CD14-positive monocyte (primary cell): ENCODE results near the gene SLC22A13. TPM values are rescaled to one million over a fixed set of nuclear protein-coding genes. Genes with fewer than 3 reads are reported as not detected.

ENCODE experiments used
- DNase-seq, 3 donors: peaks; one replicate each; pipeline ENCODE4 v3.0.0-alpha.2; 2011 to 2022
- H2AFZ ChIP-seq: 2 replicates; pipeline ENCODE4 v1.6.0; 2012; ENCODE audit warnings: mild to moderate bottlenecking, low read depth, low read length, inconsistent platforms; ENCODE audit not compliant: insufficient read depth, poor library complexity, severe bottlenecking
- H3K27ac ChIP-seq, 2 donors: 1 replicate in 1 of 2; 2 replicates in 1 of 2; pipeline ENCODE4 v1.5.1; 2012 to 2013; ENCODE audit warnings: low read length in 2 of 2, control low read depth in 1 of 2, inconsistent platforms in 1 of 2, low read depth in 1 of 2, mild to moderate bottlenecking in 1 of 2
- H3K27me3 ChIP-seq, 2 donors: one replicate each; pipeline versions ENCODE4 v1.6.0 to v1.6.1; 2011 to 2013; ENCODE audit warnings: low read length in 2 of 2; ENCODE audit not compliant: control insufficient read depth in 2 of 2, insufficient read depth in 2 of 2
- H3K36me3 ChIP-seq, 2 donors: replicated peaks in 1 of 2; 1 replicate in 1 of 2; 2 replicates in 1 of 2; pipeline versions ENCODE4 v1.5.1 to v1.6.1; 2012 to 2013; ENCODE audit warnings: low read length in 2 of 2, control low read depth in 1 of 2, inconsistent platforms in 1 of 2, mild to moderate bottlenecking in 1 of 2; ENCODE audit not compliant: insufficient read depth in 2 of 2, control insufficient read depth in 1 of 2
- H3K4me1 ChIP-seq, 2 donors: 1 replicate in 1 of 2; 2 replicates in 1 of 2; pipeline versions ENCODE4 v1.5.1 to v1.6.1; 2012 to 2013; ENCODE audit warnings: low read length in 2 of 2, control low read depth in 1 of 2, inconsistent platforms in 1 of 2, mild to moderate bottlenecking in 1 of 2, moderate library complexity in 1 of 2; ENCODE audit not compliant: insufficient read depth in 2 of 2, control insufficient read depth in 1 of 2
- H3K4me2 ChIP-seq: replicated peaks from 2 replicates; pipeline ENCODE3; 2012; ENCODE audit warnings: low read length, moderate library complexity, mild to moderate bottlenecking; ENCODE audit not compliant: poor library complexity, severe bottlenecking; ENCODE audit errors: extremely low read depth
- H3K4me3 ChIP-seq, 3 experiments: fragments of 200-600 bp in 1 of 3; sonication (generic) in 1 of 3; replicated peaks in 1 of 3; 1 replicate in 2 of 3; 2 replicates in 1 of 3; pipeline ENCODE4 v1.5.1; 2011 to 2013; ENCODE audit warnings: low read length in 3 of 3, mild to moderate bottlenecking in 3 of 3, control low read depth in 2 of 3, low read depth in 2 of 3, inconsistent platforms in 1 of 3, moderate library complexity in 1 of 3
- H3K79me2 ChIP-seq: 2 replicates; pipeline ENCODE4 v1.6.0; 2012; ENCODE audit warnings: mild to moderate bottlenecking, control low read depth, inconsistent platforms, low read length, moderate library complexity; ENCODE audit not compliant: insufficient read depth
- H3K9ac ChIP-seq: 2 replicates; pipeline ENCODE4 v1.6.0; 2017; ENCODE audit warnings: low read length, mild to moderate bottlenecking; ENCODE audit not compliant: insufficient read depth, poor library complexity, severe bottlenecking
- H3K9me3 ChIP-seq, 2 donors: replicated peaks in 1 of 2; 1 replicate in 1 of 2; 2 replicates in 1 of 2; pipeline versions ENCODE4 v1.5.1 to v1.6.1; 2012 to 2013; ENCODE audit warnings: low read length in 2 of 2, control low read depth in 1 of 2; ENCODE audit not compliant: control insufficient read depth in 1 of 2, insufficient read depth in 1 of 2
- H4K20me1 ChIP-seq: 2 replicates; pipeline ENCODE4 v1.6.0; 2012; ENCODE audit warnings: mild to moderate bottlenecking, low read length, control low read depth, moderate library complexity; ENCODE audit not compliant: insufficient read depth
- H3K27ac Mint-ChIP-seq, 7 donors: one replicate each; pipeline ENCODE4 v1.8.0; 2020; ENCODE audit warnings: mild to moderate bottlenecking in 7 of 7, mixed read lengths in 7 of 7, moderate library complexity in 6 of 7, inconsistent platforms in 2 of 7
- H3K27me3 Mint-ChIP-seq, 3 donors: one replicate each; pipeline ENCODE4 v1.8.0; 2021 to 2022; ENCODE audit warnings: low read depth in 3 of 3, mild to moderate bottlenecking in 3 of 3, mixed read lengths in 3 of 3, moderate library complexity in 3 of 3, inconsistent platforms in 1 of 3
- H3K36me3 Mint-ChIP-seq, 2 donors: one replicate each; pipeline ENCODE4 v1.8.0; 2020; ENCODE audit warnings: mixed read lengths in 2 of 2, inconsistent platforms in 1 of 2, mild to moderate bottlenecking in 1 of 2
- H3K4me1 Mint-ChIP-seq: one replicate; pipeline ENCODE4 v1.8.0; 2020; ENCODE audit warnings: mild to moderate bottlenecking, mixed read lengths
- H3K4me3 Mint-ChIP-seq, 2 donors: one replicate each; pipeline ENCODE4 v1.8.0; 2020; ENCODE audit warnings: mild to moderate bottlenecking in 2 of 2, mixed read lengths in 2 of 2, moderate library complexity in 1 of 2
- H3K9me3 Mint-ChIP-seq, 7 donors: one replicate each; pipeline ENCODE4 v1.8.0; 2020 to 2022; ENCODE audit warnings: mixed read lengths in 7 of 7, mild to moderate bottlenecking in 6 of 7, moderate library complexity in 6 of 7, inconsistent platforms in 2 of 7
- WGBS: methylation state at CpG from one replicate; pipeline ENCODE4 v1.1.5; 2013; ENCODE audit warnings: missing lambda C conversion rate; ENCODE audit not compliant: insufficient coverage; 5-methylcytosine and 5-hydroxymethylcytosine counted together
- intact Hi-C, 2 donors: fragments of 100-400 bp; cut with micrococcal nuclease; formaldehyde crosslinking; loops; one replicate each; pipeline versions ENCODE4 v1.15.0 to v1.15.1; 2023
- polyA plus RNA-seq, 3 donors: library from polyadenylated mRNA; depleted of rRNA in 1 of 3; unstranded in 2 of 3; stranded (reverse) in 1 of 3; fragments of 300-500 nt in 2 of 3; fragments of >200 nt in 1 of 3; fragmentation: Illumina TruSeq in 2 of 3; gene quantifications; 1 replicate in 2 of 3; 2 replicates in 1 of 3; pipeline ENCODE4 v1.2.3, GENCODE V29; 2012 to 2021
- TF ChIP-seq, protein P1 (sequence below): fragments of 200-600 bp; IDR thresholded peaks from one replicate; pipeline ENCODE4 v1.8.0; 2022; ENCODE audit warnings: antibody characterized with exemption, mild to moderate bottlenecking

The SLC22A13 gene
- polyA plus RNA-seq, 3 donors, result 0.19 TPM; not detected in 2

DNA sequence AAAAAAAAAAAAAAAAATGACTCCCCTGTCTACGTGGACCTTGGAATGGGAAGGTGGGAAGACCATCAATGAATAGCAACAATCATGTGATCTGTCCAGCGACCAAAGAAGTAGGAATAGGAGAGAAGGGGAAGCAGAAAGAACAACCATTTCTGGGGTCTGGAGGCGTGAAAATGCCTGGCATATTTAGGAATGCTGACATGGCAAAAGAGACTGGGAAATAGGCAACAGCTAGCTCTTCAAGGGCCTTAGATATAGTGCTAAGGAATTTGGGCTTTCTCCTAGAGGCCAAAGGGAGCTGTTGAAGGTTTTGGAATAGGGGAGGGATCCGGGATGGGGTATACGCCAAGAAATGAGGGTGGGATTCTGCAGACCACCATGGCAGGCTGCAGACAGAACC, 5.9 kb downstream of the SLC22A13 start:
- Histone ChIP-seq H4K20me1 (no peaks in the 10 kb centered on the region), H3K9me3 (no peaks in the 10 kb centered on the region), H3K4me3 (no peak overlapping the region), H3K27me3 (no peaks in the 10 kb centered on the region), H3K4me1 (peaks cover 19 to 20% of the 10 kb centered on the region in 2 donors), H3K9ac (no peak overlapping the region), H3K36me3 (no peaks in the 10 kb centered on the region), H3K4me2 (no peak overlapping the region), H2AFZ (no peak overlapping the region), H3K79me2 (no peaks in the 10 kb centered on the region), H3K27ac (no peak overlapping the region)
- WGBS, result 100% methylated on average over 3 of the region's 5 CpGs
- intact Hi-C loops, result no loop called here
- H3K4me1 Mint-ChIP-seq, result peaks cover 19% of the 10 kb centered on the region
- H3K27ac Mint-ChIP-seq, result no peak overlapping the region
- no peaks in the 10 kb centered on the region for H3K9me3 Mint-ChIP-seq
- DNase-seq, result no peak
- no peak overlapping the region for H3K4me3 Mint-ChIP-seq
- peaks cover 0 to under 1% of the 10 kb centered on the region in 2 donors for H3K36me3 Mint-ChIP-seq
- TF ChIP-seq, protein P1, sequence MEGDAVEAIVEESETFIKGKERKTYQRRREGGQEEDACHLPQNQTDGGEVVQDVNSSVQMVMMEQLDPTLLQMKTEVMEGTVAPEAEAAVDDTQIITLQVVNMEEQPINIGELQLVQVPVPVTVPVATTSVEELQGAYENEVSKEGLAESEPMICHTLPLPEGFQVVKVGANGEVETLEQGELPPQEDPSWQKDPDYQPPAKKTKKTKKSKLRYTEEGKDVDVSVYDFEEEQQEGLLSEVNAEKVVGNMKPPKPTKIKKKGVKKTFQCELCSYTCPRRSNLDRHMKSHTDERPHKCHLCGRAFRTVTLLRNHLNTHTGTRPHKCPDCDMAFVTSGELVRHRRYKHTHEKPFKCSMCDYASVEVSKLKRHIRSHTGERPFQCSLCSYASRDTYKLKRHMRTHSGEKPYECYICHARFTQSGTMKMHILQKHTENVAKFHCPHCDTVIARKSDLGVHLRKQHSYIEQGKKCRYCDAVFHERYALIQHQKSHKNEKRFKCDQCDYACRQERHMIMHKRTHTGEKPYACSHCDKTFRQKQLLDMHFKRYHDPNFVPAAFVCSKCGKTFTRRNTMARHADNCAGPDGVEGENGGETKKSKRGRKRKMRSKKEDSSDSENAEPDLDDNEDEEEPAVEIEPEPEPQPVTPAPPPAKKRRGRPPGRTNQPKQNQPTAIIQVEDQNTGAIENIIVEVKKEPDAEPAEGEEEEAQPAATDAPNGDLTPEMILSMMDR, result no peak
- H3K27me3 Mint-ChIP-seq, result peaks cover 0 to 3% (median 3%) of the 10 kb centered on the region in 3 donors

DNA sequence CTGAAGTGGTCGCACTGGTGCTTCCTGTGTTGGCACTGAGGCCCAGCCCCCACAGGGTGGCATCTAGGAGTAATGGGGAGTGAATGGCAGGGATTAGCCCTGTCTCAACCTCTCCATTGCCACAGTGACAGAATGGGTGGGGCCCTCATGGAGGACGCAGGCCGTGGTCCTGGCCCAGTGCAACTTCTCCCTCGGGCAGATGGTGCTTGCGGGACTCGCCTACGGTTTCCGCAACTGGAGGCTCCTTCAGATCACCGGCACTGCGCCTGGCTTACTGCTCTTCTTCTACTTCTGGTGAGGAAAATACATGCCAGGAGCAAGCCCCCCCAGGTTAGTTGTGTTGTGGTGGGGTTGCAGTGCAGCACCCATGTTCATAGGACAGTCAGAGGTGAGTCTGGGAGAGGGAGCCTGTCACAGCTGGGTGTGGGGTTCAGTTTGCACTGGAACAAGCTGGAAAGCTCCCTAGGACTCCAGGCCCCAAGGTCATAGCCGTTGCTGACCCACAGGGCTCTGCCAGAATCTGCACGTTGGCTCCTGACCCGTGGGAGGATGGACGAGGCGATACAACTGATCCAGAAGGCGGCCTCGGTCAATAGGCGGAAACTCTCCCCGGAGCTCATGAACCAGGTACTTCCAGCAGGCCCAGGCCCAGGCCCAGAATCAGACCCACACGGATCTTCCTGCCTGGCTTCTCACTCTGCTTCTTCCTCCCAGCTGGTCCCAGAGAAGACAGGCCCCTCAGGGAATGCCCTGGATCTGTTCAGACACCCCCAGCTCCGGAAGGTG, 9.4 kb downstream of the SLC22A13 start:
- Histone ChIP-seq H3K4me2 (no peak overlapping the region), H3K9ac (no peak overlapping the region), H4K20me1 (no peaks in the 10 kb centered on the region), H3K27ac (no peak overlapping the region), H3K9me3 (no peaks in the 10 kb centered on the region), H3K36me3 (no peaks in the 10 kb centered on the region), H2AFZ (no peak overlapping the region), H3K27me3 (no peaks in the 10 kb centered on the region), H3K79me2 (no peaks in the 10 kb centered on the region), H3K4me3 (no peak overlapping the region), H3K4me1 (no peaks in the 10 kb centered on the region)
- Mint-ChIP-seq H3K27me3 (peaks cover 3 to 5% (median 4%) of the 10 kb centered on the region in 3 donors), H3K36me3 (no peaks in the 10 kb centered on the region), H3K27ac (peak overlapping the region in 1 of 7 donors; percentile 28), H3K4me1 (no peaks in the 10 kb centered on the region), H3K4me3 (no peak overlapping the region), H3K9me3 (no peaks in the 10 kb centered on the region)
- intact Hi-C loops, result no loop called here
- no peak for DNase-seq
- TF ChIP-seq, protein P1, result no peak
- 98% methylated on average over 17 of the region's 21 CpGs for WGBS
